ENCODE results near the gene ACER2. TPM values are rescaled to one million over a fixed set of nuclear protein-coding genes. Genes with fewer than 3 reads are reported as not detected.
A peak's percentile ranks its signal among the peaks of the same experiment; 100 is the strongest.

Gene ACER2
- total RNA-seq, 1 donor from 2014 or later: 9.6 TPM

DNA sequence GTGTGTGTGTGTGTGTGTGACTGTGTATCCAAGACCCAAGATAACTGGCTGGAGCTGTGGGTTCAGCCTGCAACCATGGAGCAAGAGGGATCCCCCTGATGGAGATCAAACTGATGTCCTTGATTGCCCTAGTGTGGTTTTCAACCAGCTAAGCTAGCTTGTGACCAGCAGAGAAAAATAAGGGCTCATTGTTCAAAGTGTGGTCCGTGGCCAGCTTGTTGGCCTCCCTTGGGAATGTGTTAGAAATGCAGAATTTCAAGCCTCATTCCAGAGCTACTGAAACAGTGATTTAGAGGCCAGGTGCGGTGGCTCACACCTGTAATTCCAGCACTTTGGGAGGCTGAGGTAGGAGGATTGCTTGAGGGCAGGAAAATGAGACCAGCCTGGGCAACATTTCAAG, 79.9 kb downstream of the ACER2 start:
- Mint-ChIP-seq H3K9me3 (ENCODE audit: unreplicated experiment) (no peaks in the 10 kb centered on the region), H3K27ac (ENCODE audit: unreplicated experiment) (no peak overlapping the region), H3K4me3 (ENCODE audit: unreplicated experiment) (no peak overlapping the region), H3K36me3 (ENCODE audit: low read depth, unreplicated experiment) (no peaks in the 10 kb centered on the region), H3K4me1 (ENCODE audit: unreplicated experiment) (peaks cover 6% of the 10 kb centered on the region), H3K27me3 (ENCODE audit: unreplicated experiment) (peaks cover 1% of the 10 kb centered on the region)
- no peak for DNase-seq (ENCODE audit: low spot score)
- TF ChIP-seq, protein P1, sequence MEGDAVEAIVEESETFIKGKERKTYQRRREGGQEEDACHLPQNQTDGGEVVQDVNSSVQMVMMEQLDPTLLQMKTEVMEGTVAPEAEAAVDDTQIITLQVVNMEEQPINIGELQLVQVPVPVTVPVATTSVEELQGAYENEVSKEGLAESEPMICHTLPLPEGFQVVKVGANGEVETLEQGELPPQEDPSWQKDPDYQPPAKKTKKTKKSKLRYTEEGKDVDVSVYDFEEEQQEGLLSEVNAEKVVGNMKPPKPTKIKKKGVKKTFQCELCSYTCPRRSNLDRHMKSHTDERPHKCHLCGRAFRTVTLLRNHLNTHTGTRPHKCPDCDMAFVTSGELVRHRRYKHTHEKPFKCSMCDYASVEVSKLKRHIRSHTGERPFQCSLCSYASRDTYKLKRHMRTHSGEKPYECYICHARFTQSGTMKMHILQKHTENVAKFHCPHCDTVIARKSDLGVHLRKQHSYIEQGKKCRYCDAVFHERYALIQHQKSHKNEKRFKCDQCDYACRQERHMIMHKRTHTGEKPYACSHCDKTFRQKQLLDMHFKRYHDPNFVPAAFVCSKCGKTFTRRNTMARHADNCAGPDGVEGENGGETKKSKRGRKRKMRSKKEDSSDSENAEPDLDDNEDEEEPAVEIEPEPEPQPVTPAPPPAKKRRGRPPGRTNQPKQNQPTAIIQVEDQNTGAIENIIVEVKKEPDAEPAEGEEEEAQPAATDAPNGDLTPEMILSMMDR (IDR thresholded peaks at IDR 0.05; ENCODE audit: unreplicated experiment): no peak

DNA sequence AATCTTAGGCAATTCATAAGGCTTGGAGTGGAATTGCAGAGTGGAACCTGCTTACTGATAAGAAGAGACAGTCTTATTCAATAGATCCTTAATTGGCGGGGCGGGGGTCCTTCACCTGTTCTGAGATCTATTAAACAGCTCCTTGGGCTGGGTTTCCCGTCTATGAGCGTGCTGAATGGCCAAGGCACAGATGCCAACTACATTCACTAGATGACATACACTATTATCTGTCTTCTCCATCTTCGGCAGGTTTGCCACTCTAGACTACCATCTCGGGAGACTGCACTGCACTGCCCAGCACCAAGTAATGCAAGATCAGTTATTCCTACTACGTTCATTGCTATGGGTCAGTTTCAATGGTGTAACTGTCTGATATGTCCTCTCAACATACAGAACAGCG, 81.5 kb downstream of the ACER2 start:
- H3K4me1 Mint-ChIP-seq (ENCODE audit: unreplicated experiment): peaks cover 13% of the 10 kb centered on the region
- TF ChIP-seq, protein P1 (IDR thresholded peaks at IDR 0.05; ENCODE audit: unreplicated experiment): no peak
- no peak for DNase-seq (ENCODE audit: low spot score)
- H3K36me3 Mint-ChIP-seq (ENCODE audit: low read depth, unreplicated experiment): no peaks in the 10 kb centered on the region
- peaks cover 1% of the 10 kb centered on the region for H3K27me3 Mint-ChIP-seq (ENCODE audit: unreplicated experiment)
- no peak overlapping the region for H3K27ac Mint-ChIP-seq (ENCODE audit: unreplicated experiment)
- no peaks in the 10 kb centered on the region for H3K9me3 Mint-ChIP-seq (ENCODE audit: unreplicated experiment)
- H3K4me3 Mint-ChIP-seq (ENCODE audit: unreplicated experiment): no peak overlapping the region

DNA sequence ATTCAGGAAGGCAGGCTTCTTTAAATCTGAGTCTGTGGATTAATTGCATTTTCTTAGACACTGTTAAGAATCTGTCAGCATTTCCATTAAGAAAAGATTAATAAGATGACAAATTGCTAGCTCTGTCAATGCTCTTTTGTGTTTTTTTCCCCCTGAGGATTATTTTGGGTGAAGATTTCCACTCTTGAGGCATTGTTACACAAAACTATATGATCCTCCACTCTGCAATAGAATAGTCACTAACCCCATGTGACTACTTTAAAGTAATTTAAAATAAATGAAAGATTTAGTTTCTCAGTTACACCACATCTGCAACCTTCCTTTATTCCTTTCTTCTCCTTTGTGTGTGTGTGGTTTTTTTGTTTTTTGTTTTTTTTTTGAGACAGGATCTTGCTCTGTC, 82.0 kb downstream of the ACER2 start:
- no peaks in the 10 kb centered on the region for H3K36me3 Mint-ChIP-seq (ENCODE audit: low read depth, unreplicated experiment)
- DNase-seq (ENCODE audit: low spot score): no peak
- H3K4me3 Mint-ChIP-seq (ENCODE audit: unreplicated experiment): no peak overlapping the region
- peaks cover 13% of the 10 kb centered on the region for H3K4me1 Mint-ChIP-seq (ENCODE audit: unreplicated experiment)
- TF ChIP-seq, protein P1 (IDR thresholded peaks at IDR 0.05; ENCODE audit: unreplicated experiment): no peak
- H3K9me3 Mint-ChIP-seq (ENCODE audit: unreplicated experiment): no peaks in the 10 kb centered on the region
- peaks cover 1% of the 10 kb centered on the region for H3K27me3 Mint-ChIP-seq (ENCODE audit: unreplicated experiment)
- H3K27ac Mint-ChIP-seq (ENCODE audit: unreplicated experiment): no peak overlapping the region

DNA sequence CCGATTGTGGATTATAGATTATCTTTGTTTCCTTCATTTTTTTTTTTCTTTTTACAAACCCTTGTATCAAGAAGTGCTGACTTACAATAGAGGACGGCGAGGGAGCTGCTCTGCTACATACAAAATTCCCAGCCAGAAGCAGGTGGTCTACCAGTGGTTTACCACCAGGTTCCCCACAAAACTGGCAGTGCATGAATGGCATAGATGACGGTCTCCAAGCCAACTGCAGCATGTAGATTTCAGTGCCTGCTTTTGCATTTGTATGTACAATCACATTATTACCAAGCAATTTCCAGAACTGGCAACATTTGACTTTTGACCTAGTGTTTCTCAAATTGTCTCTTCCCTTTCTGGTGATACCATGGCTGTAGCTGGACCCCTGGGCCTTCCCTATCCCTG, 84.0 kb downstream of the ACER2 start:
- no peaks in the 10 kb centered on the region for H3K9me3 Mint-ChIP-seq (ENCODE audit: unreplicated experiment)
- DNase-seq (ENCODE audit: low spot score): no peak
- H3K27ac Mint-ChIP-seq (ENCODE audit: unreplicated experiment): no peak overlapping the region
- no peaks in the 10 kb centered on the region for H3K36me3 Mint-ChIP-seq (ENCODE audit: low read depth, unreplicated experiment)
- H3K4me3 Mint-ChIP-seq (ENCODE audit: unreplicated experiment): no peak overlapping the region
- peaks cover 13% of the 10 kb centered on the region for H3K4me1 Mint-ChIP-seq (ENCODE audit: unreplicated experiment)
- peaks cover 1% of the 10 kb centered on the region for H3K27me3 Mint-ChIP-seq (ENCODE audit: unreplicated experiment)
- TF ChIP-seq, protein P1 (IDR thresholded peaks at IDR 0.05; ENCODE audit: unreplicated experiment): no peak

DNA sequence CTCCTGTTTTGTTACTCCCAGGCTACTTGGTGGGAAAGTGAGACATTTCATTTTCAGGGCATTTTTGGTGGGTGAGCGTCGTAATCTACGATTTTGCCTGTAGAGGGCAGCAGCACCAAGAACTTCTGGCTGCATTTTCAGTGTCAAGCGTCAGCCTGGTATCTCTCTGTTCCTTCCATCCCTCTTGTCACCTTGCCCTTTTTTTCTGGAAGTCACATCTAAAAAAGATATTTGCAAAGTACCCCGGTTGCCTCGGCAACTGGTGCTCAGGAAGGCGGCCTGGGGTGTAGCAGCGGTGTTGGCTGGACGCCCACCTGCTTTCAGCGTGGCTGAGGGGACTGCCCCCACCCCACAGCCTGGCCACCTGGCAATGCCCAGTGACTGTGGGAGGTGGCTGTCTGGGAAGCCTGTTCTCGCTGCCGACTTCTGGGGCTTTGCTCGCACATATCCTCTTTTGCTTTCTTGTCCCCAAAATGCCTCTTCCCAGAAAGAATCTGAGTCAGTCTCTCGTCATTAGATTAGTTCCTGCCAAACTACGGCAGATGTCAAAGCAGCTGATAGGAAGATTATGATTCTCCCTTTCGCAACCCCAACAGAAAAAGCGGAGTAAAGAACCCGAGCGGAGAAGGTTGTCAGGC, 84.5 kb downstream of the ACER2 start:
- TF ChIP-seq, protein P1 (IDR thresholded peaks at IDR 0.05; ENCODE audit: unreplicated experiment): peak; percentile 88
- Mint-ChIP-seq H3K4me3 (ENCODE audit: unreplicated experiment) (no peak overlapping the region), H3K36me3 (ENCODE audit: low read depth, unreplicated experiment) (no peaks in the 10 kb centered on the region), H3K27me3 (ENCODE audit: unreplicated experiment) (peaks cover 1% of the 10 kb centered on the region), H3K4me1 (ENCODE audit: unreplicated experiment) (peaks cover 13% of the 10 kb centered on the region), H3K27ac (ENCODE audit: unreplicated experiment) (peak overlapping the region; percentile 86), H3K9me3 (ENCODE audit: unreplicated experiment) (no peaks in the 10 kb centered on the region)
- peak; percentile 60 for DNase-seq (ENCODE audit: low spot score)
